Uterus (tissue), 2 donors: ENCODE measurements around the gene UPF2.

Experiments used
- CTCF ChIP-seq, 4 experiments: fragments of 200-600 bp in 2 of 4; fragments of 450-650 bp in 2 of 4; sonication (generic) in 2 of 4; IDR thresholded peaks; one replicate each; pipeline ENCODE4 v1.5.1; 2016 to 2019; ENCODE audit warnings: antibody characterized with exemption in 4 of 4, mild to moderate bottlenecking in 2 of 4, moderate library complexity in 1 of 4
- POLR2A ChIP-seq, 2 donors: fragments of 450-650 bp; IDR thresholded peaks; one replicate each; pipeline ENCODE4 v1.6.1; 2016; ENCODE audit warnings: antibody characterized with exemption in 2 of 2, mild to moderate bottlenecking in 1 of 2, moderate library complexity in 1 of 2

GRCh38 chr10:11958956-11959355 is 83.7 kb downstream of the UPF2 start:
- no peak for TF ChIP-seq POLR2A (IDR thresholded peaks at IDR 0.05)
- TF ChIP-seq CTCF (IDR thresholded peaks at IDR 0.05), result no peak
